ENCODE data around the gene TAS2R16.

Gene TAS2R16

DNA sequence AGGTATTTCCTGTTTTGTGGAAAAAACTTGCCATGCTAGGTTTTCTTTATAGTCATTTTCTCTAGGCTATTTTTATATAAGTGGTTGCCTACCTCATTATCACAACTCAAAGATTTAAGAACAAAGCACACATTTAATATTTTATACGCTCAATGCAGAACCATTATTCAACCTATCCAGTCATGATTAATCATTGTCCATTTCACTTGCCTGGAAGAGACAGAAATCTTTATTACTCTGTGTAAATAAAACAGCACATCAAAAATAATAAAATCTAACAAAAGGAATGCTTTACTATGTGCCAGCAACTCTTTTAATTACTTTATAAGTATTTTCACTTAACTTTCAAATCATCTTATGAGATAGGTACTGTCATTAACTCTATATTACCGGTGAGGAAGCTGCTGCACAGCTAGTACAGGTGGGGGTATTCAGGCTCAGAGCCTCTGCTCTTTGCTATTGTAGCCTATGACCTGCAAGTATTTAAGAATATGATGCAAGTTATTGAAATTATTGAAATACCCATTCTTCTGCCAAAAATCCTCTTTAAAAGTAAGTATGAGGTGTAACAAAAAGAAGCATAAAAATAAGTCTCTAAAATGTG, 16.4 kb upstream of the TAS2R16 start:
- TF ChIP-seq CTCF (IDR thresholded peaks at IDR 0.05; ENCODE audit: low read depth, low read length): no peak
- Histone ChIP-seq H3K27ac (no peak overlapping the region), H3K4me3 (ENCODE audit: low read depth, low read length) (no peak overlapping the region), H3K27me3 (ENCODE audit: insufficient read depth, low read depth, severe bottlenecking) (no peaks in the 10 kb centered on the region), H3K9me3 (ENCODE audit: severe bottlenecking) (no peaks in the 10 kb centered on the region), H3K36me3 (no peaks in the 10 kb centered on the region)
- DNase-seq: no peak

DNA sequence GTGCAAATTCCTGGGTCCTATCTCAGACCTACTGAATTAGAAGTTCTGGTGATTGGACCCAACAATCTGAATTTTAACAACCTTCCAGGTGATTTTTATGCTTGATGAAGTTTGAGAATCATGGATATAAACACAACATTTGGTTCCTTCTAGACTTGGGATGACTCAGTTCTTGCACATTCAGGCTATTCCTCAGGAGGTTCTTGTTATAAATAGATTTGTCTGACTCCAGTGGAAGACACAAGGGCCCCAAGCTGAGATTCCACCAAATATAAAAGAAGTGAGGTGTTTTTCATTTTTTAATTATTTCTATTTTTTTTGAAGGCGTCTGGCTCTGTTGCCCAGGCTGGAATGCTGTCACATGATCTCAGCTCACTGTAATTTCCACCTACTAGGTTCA, 9.4 kb upstream of the TAS2R16 start:
- no peak overlapping the region for H3K27ac ChIP-seq
- H3K9me3 ChIP-seq (ENCODE audit: severe bottlenecking): no peaks in the 10 kb centered on the region
- no peaks in the 10 kb centered on the region for H3K27me3 ChIP-seq (ENCODE audit: insufficient read depth, low read depth, severe bottlenecking)
- H3K36me3 ChIP-seq: no peaks in the 10 kb centered on the region
- TF ChIP-seq CTCF (IDR thresholded peaks at IDR 0.05; ENCODE audit: low read depth, low read length): no peak
- DNase-seq: no peak
- H3K4me3 ChIP-seq (ENCODE audit: low read depth, low read length): no peak overlapping the region

DNA sequence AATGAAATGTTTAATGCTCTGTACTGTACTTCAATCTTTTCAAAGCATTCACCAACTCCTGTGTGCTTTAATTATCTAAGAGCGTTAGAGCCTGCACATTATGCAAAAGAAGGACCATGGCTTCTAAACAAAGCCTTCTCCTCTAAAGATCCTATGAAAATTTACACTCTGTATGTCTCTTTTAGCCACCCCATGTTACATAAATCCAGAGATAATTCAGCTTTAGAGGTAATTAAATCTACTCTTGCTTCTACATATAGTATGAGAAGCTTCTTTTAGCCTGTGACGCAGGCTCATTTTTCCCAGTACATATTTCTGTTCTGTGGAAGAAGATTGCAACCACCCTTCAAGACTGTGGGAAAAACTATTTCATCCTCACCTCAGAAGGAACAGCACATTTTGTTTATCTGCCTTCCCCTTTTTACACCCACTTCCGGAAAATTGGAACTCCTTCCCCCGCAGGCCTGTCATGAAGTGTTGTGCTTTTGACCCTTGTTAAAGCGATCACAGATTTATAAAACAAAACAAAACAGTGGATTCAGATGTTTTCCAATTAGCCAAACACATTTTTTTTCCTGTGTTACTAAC, 8.1 kb upstream of the TAS2R16 start:
- TF ChIP-seq CTCF (IDR thresholded peaks at IDR 0.05; ENCODE audit: low read depth, low read length): no peak
- Histone ChIP-seq H3K36me3 (no peaks in the 10 kb centered on the region), H3K27me3 (ENCODE audit: insufficient read depth, low read depth, severe bottlenecking) (no peaks in the 10 kb centered on the region), H3K4me3 (ENCODE audit: low read depth, low read length) (no peak overlapping the region), H3K9me3 (ENCODE audit: severe bottlenecking) (no peaks in the 10 kb centered on the region), H3K27ac (no peak overlapping the region)
- DNase-seq: no peak

DNA sequence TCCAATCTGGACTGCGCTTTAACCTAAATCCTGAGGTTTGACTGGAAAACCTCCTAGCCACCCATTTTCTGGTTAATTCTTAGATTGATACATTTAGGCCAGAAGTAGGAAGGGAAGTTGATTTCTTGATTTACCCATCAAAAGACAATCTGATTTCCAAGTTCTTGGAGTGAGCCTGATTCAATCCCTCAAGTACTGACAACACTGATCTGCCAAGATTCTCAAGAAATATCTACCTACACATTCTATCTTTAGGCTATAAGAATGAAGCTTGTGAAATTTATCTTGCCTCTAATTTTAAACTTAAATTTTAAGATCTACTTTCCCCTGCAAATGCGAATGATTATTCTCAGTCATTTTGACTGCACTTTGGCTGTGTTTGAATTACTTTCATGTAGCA, 5.9 kb downstream of the TAS2R16 start:
- DNase-seq: no peak
- no peaks in the 10 kb centered on the region for H3K27me3 ChIP-seq (ENCODE audit: insufficient read depth, low read depth, severe bottlenecking)
- no peak for TF ChIP-seq CTCF (IDR thresholded peaks at IDR 0.05; ENCODE audit: low read depth, low read length)
- H3K9me3 ChIP-seq (ENCODE audit: severe bottlenecking): no peaks in the 10 kb centered on the region
- no peaks in the 10 kb centered on the region for H3K36me3 ChIP-seq
- no peak overlapping the region for H3K4me3 ChIP-seq (ENCODE audit: low read depth, low read length)
- no peak overlapping the region for H3K27ac ChIP-seq

DNA sequence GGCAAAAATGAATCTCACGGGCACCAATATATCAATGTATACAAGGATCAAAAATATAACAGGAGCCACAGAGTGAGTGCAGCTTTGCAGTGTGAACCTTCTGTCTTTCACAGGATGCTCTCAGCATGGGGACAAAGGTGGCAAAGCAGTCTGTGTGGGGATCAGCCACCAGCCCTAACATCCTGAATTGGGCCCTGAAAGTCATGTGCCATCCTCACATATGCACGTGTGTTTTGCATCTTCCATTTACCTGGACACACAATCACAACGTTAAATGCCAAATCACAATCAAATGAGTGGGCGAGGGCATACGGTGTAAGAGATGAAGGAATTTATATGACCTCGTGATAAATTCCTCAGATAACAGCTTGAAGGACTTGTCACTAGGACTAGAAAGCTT, 6.5 kb downstream of the TAS2R16 start:
- Histone ChIP-seq H3K36me3 (no peaks in the 10 kb centered on the region), H3K4me3 (ENCODE audit: low read depth, low read length) (no peak overlapping the region), H3K27ac (no peak overlapping the region), H3K9me3 (ENCODE audit: severe bottlenecking) (no peaks in the 10 kb centered on the region), H3K27me3 (ENCODE audit: insufficient read depth, low read depth, severe bottlenecking) (no peaks in the 10 kb centered on the region)
- no peak for DNase-seq
- TF ChIP-seq CTCF (IDR thresholded peaks at IDR 0.05; ENCODE audit: low read depth, low read length): no peak

DNA sequence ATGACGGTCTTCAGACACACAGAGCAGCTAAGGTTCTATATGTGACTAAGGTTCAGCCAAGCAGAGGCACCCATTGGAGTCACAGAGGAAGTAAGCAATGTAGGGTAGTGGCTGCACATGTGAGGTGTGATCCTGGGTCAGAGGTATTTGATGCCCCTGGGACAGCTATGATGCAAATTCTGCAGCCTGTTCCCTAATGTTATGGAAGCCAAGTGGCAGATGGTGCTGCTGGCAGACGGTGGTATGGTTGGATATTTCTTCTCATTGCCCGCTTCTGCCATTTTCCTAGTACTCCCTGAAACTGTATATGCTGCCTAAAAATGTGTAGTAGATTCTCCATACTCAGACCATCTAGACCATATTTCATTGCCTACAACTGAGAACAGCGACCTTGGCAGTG, 7.2 kb downstream of the TAS2R16 start:
- H3K9me3 ChIP-seq (ENCODE audit: severe bottlenecking): no peaks in the 10 kb centered on the region

More for the DNA sequence above, 7.2 kb downstream of the TAS2R16 start:
- no peak for TF ChIP-seq CTCF (IDR thresholded peaks at IDR 0.05; ENCODE audit: low read depth, low read length)
- no peaks in the 10 kb centered on the region for H3K36me3 ChIP-seq
- no peak overlapping the region for H3K27ac ChIP-seq
- DNase-seq: no peak
- no peaks in the 10 kb centered on the region for H3K27me3 ChIP-seq (ENCODE audit: insufficient read depth, low read depth, severe bottlenecking)
- H3K4me3 ChIP-seq (ENCODE audit: low read depth, low read length): no peak overlapping the region
